Nephron (organoid): ENCODE results near the gene DNAH3.

Experiments used
- H3K27ac Mint-ChIP-seq, 3 experiments: 2 replicates each; pipeline ENCODE4 v1.8.0; 2020; ENCODE audit warnings: mixed read lengths in 3 of 3, mild to moderate bottlenecking in 2 of 3, moderate library complexity in 1 of 3
- H3K27me3 Mint-ChIP-seq: 2 replicates; pipeline ENCODE4 v1.8.0; 2021; ENCODE audit warnings: low read depth, mild to moderate bottlenecking, moderate library complexity, mixed read lengths
- H3K36me3 Mint-ChIP-seq: 2 replicates; pipeline ENCODE4 v1.8.0; 2020; ENCODE audit warnings: low read depth, mixed read lengths
- H3K4me1 Mint-ChIP-seq: 2 replicates; pipeline ENCODE4 v1.8.0; 2020; ENCODE audit warnings: mixed read lengths
- H3K4me3 Mint-ChIP-seq, 3 experiments: 2 replicates each; pipeline ENCODE4 v1.8.0; 2020; ENCODE audit warnings: mild to moderate bottlenecking in 3 of 3, mixed read lengths in 3 of 3, moderate library complexity in 2 of 3
- H3K9me3 Mint-ChIP-seq: 2 replicates; pipeline ENCODE4 v1.8.0; 2020; ENCODE audit warnings: mixed read lengths
- CTCF ChIP-seq, 3 experiments: fragments of 200-600 bp; sonication (generic); IDR thresholded peaks; one replicate each; pipeline ENCODE4 v1.5.0; 2021; ENCODE audit warnings: antibody characterized with exemption in 3 of 3; ENCODE audit not compliant: unreplicated experiment in 3 of 3

Gene DNAH3

GRCh38 chr16:20904507-20905081 lies 246.1 kb downstream of the DNAH3 start:
- Mint-ChIP-seq H3K27ac (peak overlapping the region; percentile 55 to 76 (median 74)), H3K27me3 (no peaks in the 10 kb centered on the region), H3K9me3 (no peaks in the 10 kb centered on the region), H3K36me3 (peaks cover 3% of the 10 kb centered on the region), H3K4me1 (peaks cover 51% of the 10 kb centered on the region), H3K4me3 (peak overlapping the region in 1 of 3 experiments; percentile 75)
- TF ChIP-seq CTCF (IDR thresholded peaks at IDR 0.05; ENCODE audit: unreplicated experiment in 3 of 3): no peak

GRCh38 chr16:20903899-20904506 lies 246.6 kb downstream of the DNAH3 start:
- no peak for TF ChIP-seq CTCF (IDR thresholded peaks at IDR 0.05; ENCODE audit: unreplicated experiment in 3 of 3)
- peak overlapping the region; percentile 55 to 76 (median 74) for H3K27ac Mint-ChIP-seq
- H3K9me3 Mint-ChIP-seq: no peaks in the 10 kb centered on the region
- H3K4me1 Mint-ChIP-seq: peaks cover 54% of the 10 kb centered on the region
- peaks cover 3% of the 10 kb centered on the region for H3K36me3 Mint-ChIP-seq
- H3K4me3 Mint-ChIP-seq: peak overlapping the region; percentile 47 to 75 (median 59)
- no peaks in the 10 kb centered on the region for H3K27me3 Mint-ChIP-seq

- peak overlapping the region; percentile 74 to 99 (median 99) for H3K27ac Mint-ChIP-seq
Observed at GRCh38 chr16:20903116-20903898, 247.3 kb downstream of the DNAH3 start.

GRCh38 chr16:20902426-20902825 lies 248.2 kb downstream of the DNAH3 start:
- H3K27me3 Mint-ChIP-seq: no peaks in the 10 kb centered on the region
- no peaks in the 10 kb centered on the region for H3K9me3 Mint-ChIP-seq
- TF ChIP-seq CTCF (IDR thresholded peaks at IDR 0.05; ENCODE audit: unreplicated experiment in 3 of 3): no peak
- H3K4me3 Mint-ChIP-seq: peak overlapping the region; percentile 90 to 91 (median 90)
- peak overlapping the region; percentile 99 for H3K27ac Mint-ChIP-seq
- H3K4me1 Mint-ChIP-seq: peaks cover 70% of the 10 kb centered on the region
- H3K36me3 Mint-ChIP-seq: peaks cover 8% of the 10 kb centered on the region

More at GRCh38 chr16:20903116-20903898, 247.3 kb downstream of the DNAH3 start:
- Mint-ChIP-seq H3K9me3 (no peaks in the 10 kb centered on the region), H3K27me3 (no peaks in the 10 kb centered on the region), H3K4me3 (peak overlapping the region; percentile 59 to 72 (median 71)), H3K36me3 (peaks cover 4% of the 10 kb centered on the region), H3K4me1 (peaks cover 61% of the 10 kb centered on the region)
- no peak for TF ChIP-seq CTCF (IDR thresholded peaks at IDR 0.05; ENCODE audit: unreplicated experiment in 3 of 3)

- peaks cover 63% of the 10 kb centered on the region for H3K4me1 Mint-ChIP-seq
- peaks cover 8% of the 10 kb centered on the region for H3K36me3 Mint-ChIP-seq
- TF ChIP-seq CTCF (IDR thresholded peaks at IDR 0.05; ENCODE audit: unreplicated experiment in 3 of 3): no peak
- peak overlapping the region; percentile 90 to 91 (median 90) for H3K4me3 Mint-ChIP-seq
- H3K27me3 Mint-ChIP-seq: no peaks in the 10 kb centered on the region
- peak overlapping the region; percentile 99 for H3K27ac Mint-ChIP-seq
- no peaks in the 10 kb centered on the region for H3K9me3 Mint-ChIP-seq
Observed at GRCh38 chr16:20901436-20902112, 249.1 kb downstream of the DNAH3 start.
